HL-60 (cell line): ENCODE measurements around the gene ZNF609.
"Not testable (repeated sequence)": the region's sequence is repeated elsewhere in the genome, so short reads cannot be mapped to it uniquely, and the experiment has no call there.

ENCODE experiments used
- POLR2AphosphoS5 ChIP-seq: IDR thresholded peaks from 2 replicates; pipeline ENCODE4 v1.6.1; 2012; ENCODE audit warnings: low read depth
- TF ChIP-seq, protein P1 (sequence below): IDR thresholded peaks from one replicate; pipeline ENCODE4 v1.5.1; 2011; ENCODE audit warnings: low read length, control low read depth, inconsistent platforms; ENCODE audit not compliant: insufficient read depth
- TF ChIP-seq, protein P2 (sequence below): IDR thresholded peaks from 2 replicates; pipeline ENCODE4 v1.6.1; 2012; ENCODE audit warnings: low read depth; ENCODE audit not compliant: insufficient replicate concordance

DNA sequence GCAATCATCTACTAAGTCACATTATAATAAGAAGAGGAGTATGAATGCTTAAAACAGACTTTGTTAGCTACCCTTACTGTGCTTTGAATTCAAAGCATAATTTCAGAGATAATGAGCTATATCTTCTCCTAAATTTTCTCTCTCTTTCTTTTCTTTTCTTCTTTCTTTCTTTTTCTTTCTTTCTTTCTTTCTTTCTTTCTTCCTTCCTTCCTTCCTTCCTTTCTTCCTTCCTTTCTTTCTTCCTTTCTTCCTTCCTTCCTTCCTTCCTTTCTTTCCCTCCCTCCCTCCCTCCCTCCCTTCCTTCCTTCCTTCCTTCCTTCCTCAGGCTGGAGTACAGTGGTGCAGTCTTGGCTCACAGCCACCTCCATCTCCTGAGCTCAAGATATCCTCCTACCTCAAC, 184.4 kb downstream of the ZNF609 start:
- TF ChIP-seq, protein P1, sequence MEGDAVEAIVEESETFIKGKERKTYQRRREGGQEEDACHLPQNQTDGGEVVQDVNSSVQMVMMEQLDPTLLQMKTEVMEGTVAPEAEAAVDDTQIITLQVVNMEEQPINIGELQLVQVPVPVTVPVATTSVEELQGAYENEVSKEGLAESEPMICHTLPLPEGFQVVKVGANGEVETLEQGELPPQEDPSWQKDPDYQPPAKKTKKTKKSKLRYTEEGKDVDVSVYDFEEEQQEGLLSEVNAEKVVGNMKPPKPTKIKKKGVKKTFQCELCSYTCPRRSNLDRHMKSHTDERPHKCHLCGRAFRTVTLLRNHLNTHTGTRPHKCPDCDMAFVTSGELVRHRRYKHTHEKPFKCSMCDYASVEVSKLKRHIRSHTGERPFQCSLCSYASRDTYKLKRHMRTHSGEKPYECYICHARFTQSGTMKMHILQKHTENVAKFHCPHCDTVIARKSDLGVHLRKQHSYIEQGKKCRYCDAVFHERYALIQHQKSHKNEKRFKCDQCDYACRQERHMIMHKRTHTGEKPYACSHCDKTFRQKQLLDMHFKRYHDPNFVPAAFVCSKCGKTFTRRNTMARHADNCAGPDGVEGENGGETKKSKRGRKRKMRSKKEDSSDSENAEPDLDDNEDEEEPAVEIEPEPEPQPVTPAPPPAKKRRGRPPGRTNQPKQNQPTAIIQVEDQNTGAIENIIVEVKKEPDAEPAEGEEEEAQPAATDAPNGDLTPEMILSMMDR: not testable (repeated sequence)
- TF ChIP-seq POLR2AphosphoS5: not testable (repeated sequence)
- TF ChIP-seq, protein P2, sequence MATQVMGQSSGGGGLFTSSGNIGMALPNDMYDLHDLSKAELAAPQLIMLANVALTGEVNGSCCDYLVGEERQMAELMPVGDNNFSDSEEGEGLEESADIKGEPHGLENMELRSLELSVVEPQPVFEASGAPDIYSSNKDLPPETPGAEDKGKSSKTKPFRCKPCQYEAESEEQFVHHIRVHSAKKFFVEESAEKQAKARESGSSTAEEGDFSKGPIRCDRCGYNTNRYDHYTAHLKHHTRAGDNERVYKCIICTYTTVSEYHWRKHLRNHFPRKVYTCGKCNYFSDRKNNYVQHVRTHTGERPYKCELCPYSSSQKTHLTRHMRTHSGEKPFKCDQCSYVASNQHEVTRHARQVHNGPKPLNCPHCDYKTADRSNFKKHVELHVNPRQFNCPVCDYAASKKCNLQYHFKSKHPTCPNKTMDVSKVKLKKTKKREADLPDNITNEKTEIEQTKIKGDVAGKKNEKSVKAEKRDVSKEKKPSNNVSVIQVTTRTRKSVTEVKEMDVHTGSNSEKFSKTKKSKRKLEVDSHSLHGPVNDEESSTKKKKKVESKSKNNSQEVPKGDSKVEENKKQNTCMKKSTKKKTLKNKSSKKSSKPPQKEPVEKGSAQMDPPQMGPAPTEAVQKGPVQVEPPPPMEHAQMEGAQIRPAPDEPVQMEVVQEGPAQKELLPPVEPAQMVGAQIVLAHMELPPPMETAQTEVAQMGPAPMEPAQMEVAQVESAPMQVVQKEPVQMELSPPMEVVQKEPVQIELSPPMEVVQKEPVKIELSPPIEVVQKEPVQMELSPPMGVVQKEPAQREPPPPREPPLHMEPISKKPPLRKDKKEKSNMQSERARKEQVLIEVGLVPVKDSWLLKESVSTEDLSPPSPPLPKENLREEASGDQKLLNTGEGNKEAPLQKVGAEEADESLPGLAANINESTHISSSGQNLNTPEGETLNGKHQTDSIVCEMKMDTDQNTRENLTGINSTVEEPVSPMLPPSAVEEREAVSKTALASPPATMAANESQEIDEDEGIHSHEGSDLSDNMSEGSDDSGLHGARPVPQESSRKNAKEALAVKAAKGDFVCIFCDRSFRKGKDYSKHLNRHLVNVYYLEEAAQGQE: not testable (repeated sequence)
